HepG2 (cell line): Measurements from ENCODE around the gene PATZ1. TPM values are rescaled to one million over a fixed set of nuclear protein-coding genes. Genes with fewer than 3 reads are reported as not detected.
A peak's percentile ranks its signal among the peaks of the same experiment; 100 is the strongest.

ENCODE experiments used
- ATAC-seq: fragments of 200-7000 bp; cut with Tn5 transposase; 3 replicates; pipeline ENCODE4 v1.9.1; 2020; ENCODE audit warnings: mild to moderate bottlenecking, moderate library complexity
- BruUV-seq: library from RNA; stranded (reverse); fragments of 400-500 nt; replicated peaks from 2 replicates; lab custom pipeline; 2021; lab: Mats Ljungman, UMichigan
- CTCF ChIA-PET: fragments of 300-600 bp; formaldehyde crosslinking; extraction: SDS; loops from one replicate; lab custom pipeline; 2021; ENCODE audit warnings: low total read pairs, inconsistent platforms, low intra/inter-chr PET ratio; lab: Yijun Ruan, JAX
- POLR2A ChIA-PET: fragments of 350-600 bp; sonication (Branson Sonifier 250); formaldehyde crosslinking; loops from one replicate; lab custom pipeline; 2020; ENCODE audit warnings: antibody characterized with exemption, inconsistent platforms; lab: Yijun Ruan, JAX
- DNase-seq: peaks from one replicate; pipeline ENCODE4 v3.0.0-alpha.2; 2015; ENCODE audit warnings: low spot score
- FAIRE-seq: peaks from 3 replicates; lab custom pipeline; 2011; peaks lifted over from hg19 to GRCh38; lab: Jason Lieb, UNC
- H2AFZ ChIP-seq: one replicate; pipeline ENCODE4 v1.6.1; 2011; ENCODE audit warnings: low read length, inconsistent platforms
- H3K27ac ChIP-seq: fragments of 300-600 bp; 3 replicates; pipeline ENCODE4 v1.8.0; 2011; ENCODE audit warnings: mixed run types, mild to moderate bottlenecking, mixed read lengths, low read length, inconsistent platforms; ENCODE audit not compliant: insufficient read depth; ENCODE audit errors: extremely low read length
- H3K27me3 ChIP-seq, 2 experiments: fragments of 200-600 bp in 1 of 2; 2 replicates in 1 of 2; 3 replicates in 1 of 2; pipeline versions ENCODE4 v1.6.0 to v1.8.0; 2011; ENCODE audit warnings: low read length in 2 of 2, mild to moderate bottlenecking in 2 of 2, moderate library complexity in 2 of 2, inconsistent platforms in 1 of 2; ENCODE audit not compliant: insufficient read depth in 2 of 2, control insufficient read depth in 1 of 2
- H3K36me3 ChIP-seq, 2 experiments: fragments of 200-600 bp in 1 of 2; replicated peaks in 1 of 2; 2 replicates in 1 of 2; 3 replicates in 1 of 2; pipeline versions ENCODE4 v1.5.1 to v1.8.0; 2011; ENCODE audit warnings: low read length in 2 of 2, inconsistent platforms in 1 of 2; ENCODE audit not compliant: insufficient read depth in 2 of 2, control insufficient read depth in 1 of 2
- H3K4me1 ChIP-seq: 2 replicates; pipeline ENCODE4 v1.5.1; 2012; ENCODE audit warnings: low read length, inconsistent platforms; ENCODE audit not compliant: insufficient read depth
- H3K4me2 ChIP-seq: 2 replicates; pipeline ENCODE4 v1.6.0; 2011; ENCODE audit warnings: low read depth, low read length, inconsistent platforms
- H3K4me3 ChIP-seq, 3 experiments: fragments of 200-600 bp in 1 of 3; sonication (generic), shearing (Covaris generic) in 1 of 3; replicated peaks in 1 of 3; 2 replicates each; pipeline ENCODE4 v1.5.1; 2011 to 2016; ENCODE audit warnings: low read length in 3 of 3, inconsistent platforms in 2 of 3, low read depth in 2 of 3, mild to moderate bottlenecking in 2 of 3, control low read depth in 1 of 3, mixed read lengths in 1 of 3; ENCODE audit not compliant: insufficient read depth in 1 of 3
- H3K79me2 ChIP-seq: one replicate; pipeline ENCODE4 v1.6.1; 2011; ENCODE audit warnings: low read length, inconsistent platforms; ENCODE audit not compliant: insufficient read depth
- H3K9ac ChIP-seq: 2 replicates; pipeline ENCODE4 v1.6.0; 2011; ENCODE audit warnings: mild to moderate bottlenecking, low read depth, low read length, inconsistent platforms; ENCODE audit not compliant: insufficient read depth
- H3K9me3 ChIP-seq: 2 replicates; pipeline ENCODE4 v1.5.1; 2012; ENCODE audit warnings: mild to moderate bottlenecking, low read length
- H4K20me1 ChIP-seq: 2 replicates; pipeline ENCODE4 v1.6.0; 2011; ENCODE audit warnings: inconsistent platforms, mild to moderate bottlenecking, low read length, moderate library complexity; ENCODE audit not compliant: insufficient read depth
- HHEX ChIP-seq: IDR thresholded peaks from 2 replicates; pipeline ENCODE4 v1.6.1; 2016; ENCODE audit warnings: control low read depth
- HMGXB4 ChIP-seq, 2 experiments: sonication (generic) in 1 of 2; formaldehyde crosslinking in 1 of 2; IDR thresholded peaks; 2 replicates each; pipeline versions ENCODE4 v1.4.0 to v1.6.1; 2018 to 2020; ENCODE audit warnings: missing genetic modification reagents in 2 of 2, borderline replicate concordance in 1 of 2, low read depth in 1 of 2, mild to moderate bottlenecking in 1 of 2, missing biosample characterization in 1 of 2
- THAP9 ChIP-seq: sonication (generic); formaldehyde crosslinking; IDR thresholded peaks from 2 replicates; pipeline ENCODE4; 2020; ENCODE audit warnings: missing genetic modification reagents, mild to moderate bottlenecking, borderline replicate concordance
- YY1 ChIP-seq: IDR thresholded peaks from 2 replicates; pipeline ENCODE4 v1.6.1; 2011; ENCODE audit warnings: low read length, low read depth, moderate library complexity, mild to moderate bottlenecking; ENCODE audit not compliant: insufficient read depth, insufficient replicate concordance
- ZNF280B ChIP-seq: sonication (generic); formaldehyde crosslinking; IDR thresholded peaks from 2 replicates; pipeline ENCODE4 v1.5.0; 2020; ENCODE audit warnings: missing genetic modification reagents, mild to moderate bottlenecking, borderline replicate concordance
- ZNF841 ChIP-seq: sonication (generic); formaldehyde crosslinking; IDR thresholded peaks from 2 replicates; pipeline ENCODE4 v1.8.1; 2023; ENCODE audit warnings: missing genetic modification reagents, borderline replicate concordance
- WGBS: methylation state at CpG from one replicate; pipeline ENCODE4 v1.1.6; 2017; ENCODE audit warnings: low lambda C conversion rate; 5-methylcytosine and 5-hydroxymethylcytosine counted together
- in situ Hi-C: cut with HindIII; loops from 2 replicates; pipeline ENCODE4 v1.10.0; 2017; ENCODE audit warnings: low pct_unique_long_range_greater_than_20kb; ENCODE audit not compliant: extremely low pct_ligation_motif_present
- intact Hi-C: fragments of 100-400 bp; cut with micrococcal nuclease; formaldehyde crosslinking; loops from one replicate; pipeline ENCODE4 v1.10.0; 2022; ENCODE audit not compliant: unreplicated experiment
- polyA plus RNA-seq, 8 experiments: library from polyadenylated mRNA; depleted of rRNA in 3 of 8; stranded (reverse) in 7 of 8; unstranded in 1 of 8; fragments of >200 nt; fragmentation: Illumina TruSeq in 4 of 8; extraction: Trizol in 4 of 8; gene quantifications; 2 replicates each; pipeline versions ENCODE4 v1.2.1 to v1.2.3, GENCODE V29; 2011 to 2016; ENCODE audit warnings: low read depth in 4 of 8, missing spikeins in 1 of 8, mixed read lengths in 1 of 8; ENCODE audit not compliant: insufficient read depth in 1 of 8
- total RNA-seq, 5 experiments: library from RNA; depleted of rRNA; stranded (reverse); fragments of >200 nt; fragmentation: Illumina TruSeq; extraction: Trizol; gene quantifications; 2 replicates each; pipeline ENCODE4 v1.2.3, GENCODE V29; 2016; ENCODE audit warnings: low read depth in 1 of 5
- TF ChIP-seq, protein P1 (sequence below): sonication (generic); formaldehyde crosslinking; IDR thresholded peaks from 2 replicates; pipeline ENCODE4 v1.5.0; 2020; ENCODE audit warnings: missing genetic modification reagents

Gene PATZ1
- total and polyA plus RNA-seq, 2 of the 13 experiments (the other 11 are each of a cell fraction or from before 2014, with no cell fraction given) = 24.9 to 30.5 TPM

- peak; percentile 26; the same call in 1 of the 2 replicates for TF ChIP-seq THAP9
- TF ChIP-seq, all 625 proteins: peak for 26
Measured at GRCh38 chr22:31344578-31345330, 1.4 kb downstream of the PATZ1 start (continued).

- Histone ChIP-seq H3K9me3 (no peaks in the 10 kb centered on the region), H3K4me2 (peak overlapping the region; percentile 97), H3K4me3 (peak overlapping the region; percentile 64 to 91 (median 85)), H3K4me1 (peaks cover 76% of the 10 kb centered on the region), H2AFZ (no peak overlapping the region), H3K36me3 (peaks cover 7 to 35% of the 10 kb centered on the region in 2 experiments), H3K27me3 (no peaks in the 10 kb centered on the region; a peak in 1 of 5 replicates), H3K9ac (peak overlapping the region; percentile 73), H3K79me2 (peaks cover 67% of the 10 kb centered on the region), H3K27ac (peak overlapping the region; percentile 75), H4K20me1 (peaks cover 57% of the 10 kb centered on the region)
- ChIA-PET CTCF (no interaction called here), POLR2A (interaction anchor here (0.7 to 1.0 kb wide), 2 partner anchors 55 to 60 kb away, joined by 3 to 6 read pairs; partner anchors contain the start of gene DRG1)
- no TSS peak for BruUV-seq
- intact Hi-C loops = no loop called here
- DNase-seq (no peak), FAIRE-seq (no peak), ATAC-seq (no peak)
- 79% methylated on average over 12 of the region's 12 CpGs for WGBS
- in situ Hi-C loops = no loop called here
- TF ChIP-seq ZNF280B = no peak
- TF ChIP-seq HMGXB4 (CRISPR knock-in tag; IDR thresholded peaks at IDR 0.05; ENCODE audit: borderline replicate concordance in 1 of 2, low read depth in 1 of 2) = no peak; a peak in 1 of 4 replicates
- no peak for TF ChIP-seq ZNF841 (CRISPR knock-in tag)
- TF ChIP-seq HHEX (CRISPR knock-in tag) = no peak
- TF ChIP-seq, protein P1, sequence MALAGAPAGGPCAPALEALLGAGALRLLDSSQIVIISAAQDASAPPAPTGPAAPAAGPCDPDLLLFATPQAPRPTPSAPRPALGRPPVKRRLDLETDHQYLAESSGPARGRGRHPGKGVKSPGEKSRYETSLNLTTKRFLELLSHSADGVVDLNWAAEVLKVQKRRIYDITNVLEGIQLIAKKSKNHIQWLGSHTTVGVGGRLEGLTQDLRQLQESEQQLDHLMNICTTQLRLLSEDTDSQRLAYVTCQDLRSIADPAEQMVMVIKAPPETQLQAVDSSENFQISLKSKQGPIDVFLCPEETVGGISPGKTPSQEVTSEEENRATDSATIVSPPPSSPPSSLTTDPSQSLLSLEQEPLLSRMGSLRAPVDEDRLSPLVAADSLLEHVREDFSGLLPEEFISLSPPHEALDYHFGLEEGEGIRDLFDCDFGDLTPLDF (CRISPR knock-in tag) = no peak
- TF ChIP-seq YY1 = no peak
- peak; percentile 23; the same call in 1 of the 2 replicates for TF ChIP-seq THAP9
Measured at GRCh38 chr22:31344256-31344577, 1.9 kb downstream of the PATZ1 start.
